WERI-Rb-1 (cell line): ENCODE measurements around the gene RAD1.

Experiments
- DNase-seq: peaks from one replicate; pipeline ENCODE4 v3.0.0-alpha.2; 2020
- H3K27ac ChIP-seq: fragments of 250-450 bp; sonication (Bioruptor Pico); 2 replicates; pipeline ENCODE4 v1.5.1; 2020; ENCODE audit warnings: mild to moderate bottlenecking, moderate library complexity
- H3K27me3 ChIP-seq: fragments of 250-450 bp; sonication (Bioruptor Pico); 2 replicates; pipeline ENCODE4 v1.5.1; 2021; ENCODE audit warnings: mild to moderate bottlenecking, low read depth, moderate library complexity; ENCODE audit not compliant: insufficient read depth, severe bottlenecking
- H3K36me3 ChIP-seq: fragments of 250-450 bp; sonication (Bioruptor Pico); 2 replicates; pipeline ENCODE4 v1.5.1; 2020; ENCODE audit warnings: mild to moderate bottlenecking, moderate library complexity
- H3K4me3 ChIP-seq: 2 replicates; pipeline ENCODE4 v1.5.1; 2011; ENCODE audit warnings: low read depth, mild to moderate bottlenecking, control low read depth, low read length
- H3K9me3 ChIP-seq: fragments of 250-450 bp; sonication (Bioruptor Pico); 2 replicates; pipeline ENCODE4 v1.5.1; 2021; ENCODE audit warnings: mild to moderate bottlenecking, moderate library complexity; ENCODE audit not compliant: severe bottlenecking
- TF ChIP-seq, protein P1 (sequence below): IDR thresholded peaks from 2 replicates; pipeline ENCODE4 v1.5.1; 2011; ENCODE audit warnings: low read depth, mild to moderate bottlenecking, control low read depth, inconsistent platforms, low read length

The RAD1 gene

DNA sequence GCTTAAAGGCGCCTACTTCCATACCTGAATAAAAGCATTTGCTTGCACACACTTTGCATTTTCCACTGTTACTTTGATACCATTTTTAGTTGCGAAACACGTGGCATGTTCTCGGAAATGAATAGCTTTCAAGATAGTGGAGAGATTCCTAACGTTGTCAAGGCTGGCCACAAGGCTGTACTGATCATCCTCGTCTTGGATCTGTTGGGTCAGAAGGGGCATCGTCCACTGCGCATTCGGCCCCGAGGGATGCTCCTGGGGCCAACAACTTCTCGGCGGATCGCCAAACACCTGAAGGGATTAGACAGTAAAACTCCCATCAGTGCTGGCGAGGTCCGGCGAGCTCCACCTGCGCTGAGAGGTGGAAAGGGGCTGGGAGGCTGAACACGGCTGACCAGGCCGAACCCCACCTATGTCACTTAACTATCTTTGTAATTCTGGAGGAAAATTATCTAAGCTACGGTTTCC, 599 bp downstream of the RAD1 start:
- Histone ChIP-seq H3K36me3 (peaks cover 67% of the 10 kb centered on the region), H3K4me3 (peak overlapping the region; percentile 98), H3K27ac (peak overlapping the region; percentile 97), H3K27me3 (no peaks in the 10 kb centered on the region), H3K9me3 (no peaks in the 10 kb centered on the region)
- TF ChIP-seq, protein P1, sequence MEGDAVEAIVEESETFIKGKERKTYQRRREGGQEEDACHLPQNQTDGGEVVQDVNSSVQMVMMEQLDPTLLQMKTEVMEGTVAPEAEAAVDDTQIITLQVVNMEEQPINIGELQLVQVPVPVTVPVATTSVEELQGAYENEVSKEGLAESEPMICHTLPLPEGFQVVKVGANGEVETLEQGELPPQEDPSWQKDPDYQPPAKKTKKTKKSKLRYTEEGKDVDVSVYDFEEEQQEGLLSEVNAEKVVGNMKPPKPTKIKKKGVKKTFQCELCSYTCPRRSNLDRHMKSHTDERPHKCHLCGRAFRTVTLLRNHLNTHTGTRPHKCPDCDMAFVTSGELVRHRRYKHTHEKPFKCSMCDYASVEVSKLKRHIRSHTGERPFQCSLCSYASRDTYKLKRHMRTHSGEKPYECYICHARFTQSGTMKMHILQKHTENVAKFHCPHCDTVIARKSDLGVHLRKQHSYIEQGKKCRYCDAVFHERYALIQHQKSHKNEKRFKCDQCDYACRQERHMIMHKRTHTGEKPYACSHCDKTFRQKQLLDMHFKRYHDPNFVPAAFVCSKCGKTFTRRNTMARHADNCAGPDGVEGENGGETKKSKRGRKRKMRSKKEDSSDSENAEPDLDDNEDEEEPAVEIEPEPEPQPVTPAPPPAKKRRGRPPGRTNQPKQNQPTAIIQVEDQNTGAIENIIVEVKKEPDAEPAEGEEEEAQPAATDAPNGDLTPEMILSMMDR = no peak
- DNase-seq = no peak

DNA sequence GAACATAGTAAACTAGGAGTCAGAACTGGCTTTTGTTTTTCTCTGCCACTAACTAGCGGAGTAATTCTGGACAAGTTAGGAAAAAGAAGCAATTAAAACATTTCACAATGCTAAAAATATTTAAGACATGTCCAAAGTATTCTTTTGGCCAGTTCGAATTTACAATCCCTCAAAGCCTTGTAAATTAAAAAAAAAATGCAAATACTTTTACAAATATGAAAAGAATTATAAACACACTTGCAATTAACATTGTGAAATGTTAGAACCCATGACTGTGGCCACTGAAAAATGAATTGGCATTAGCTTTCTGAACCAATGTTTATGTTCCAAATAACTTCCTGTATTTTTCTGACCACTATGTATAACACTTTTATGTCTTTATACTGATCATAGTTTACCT, 2.2 kb downstream of the RAD1 start:
- Histone ChIP-seq H3K9me3 (no peaks in the 10 kb centered on the region), H3K27me3 (no peaks in the 10 kb centered on the region), H3K4me3 (no peak overlapping the region), H3K36me3 (peaks cover 70% of the 10 kb centered on the region), H3K27ac (no peak overlapping the region)
- no peak for DNase-seq
- TF ChIP-seq, protein P1 = no peak

DNA sequence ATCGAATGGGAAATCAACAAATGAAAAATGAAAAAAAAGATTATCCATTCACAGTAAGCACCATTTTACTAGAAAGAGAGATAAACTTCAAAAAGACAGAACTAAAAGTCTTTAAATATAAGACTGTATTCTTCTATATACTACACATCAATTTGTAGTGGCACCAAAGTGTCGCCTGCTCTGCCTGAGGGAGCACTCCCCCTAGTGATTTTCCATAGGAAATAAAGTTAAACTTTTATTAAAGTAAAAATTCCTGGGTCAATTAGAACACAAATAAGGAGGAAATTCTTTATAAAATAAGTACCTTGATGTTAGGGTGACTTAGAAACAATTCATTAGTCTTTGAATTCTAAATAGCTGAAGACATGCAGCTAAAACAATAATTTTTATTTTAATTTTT, 9.7 kb downstream of the RAD1 start:
- Histone ChIP-seq H3K4me3 (no peak overlapping the region), H3K36me3 (peaks cover 49% of the 10 kb centered on the region), H3K9me3 (no peaks in the 10 kb centered on the region), H3K27ac (no peak overlapping the region), H3K27me3 (no peaks in the 10 kb centered on the region)
- no peak for DNase-seq
- TF ChIP-seq, protein P1 = 0 out of 2 replicates have a peak, but pooled peaks have one; percentile 12

DNA sequence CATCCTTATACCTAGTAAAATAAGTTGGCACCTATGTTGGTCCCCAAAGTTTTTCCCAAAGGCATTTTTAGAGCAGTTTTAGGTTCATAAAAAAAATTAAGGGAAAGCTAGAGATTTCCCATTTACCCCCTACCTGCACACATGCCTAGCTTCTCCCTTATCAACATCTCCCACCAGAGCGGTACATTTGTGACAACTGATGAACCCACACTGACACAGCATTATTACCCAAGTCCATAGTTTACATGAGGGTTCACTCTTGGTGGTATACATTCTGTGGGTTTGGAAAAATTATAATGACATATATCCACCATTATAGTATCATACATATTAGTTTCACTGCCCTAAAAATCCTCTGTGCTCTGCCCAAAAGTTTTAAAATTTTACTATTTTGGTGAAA, 12.0 kb downstream of the RAD1 start:
- peaks cover 26% of the 10 kb centered on the region for H3K36me3 ChIP-seq
- TF ChIP-seq, protein P1 = no peak

DNA sequence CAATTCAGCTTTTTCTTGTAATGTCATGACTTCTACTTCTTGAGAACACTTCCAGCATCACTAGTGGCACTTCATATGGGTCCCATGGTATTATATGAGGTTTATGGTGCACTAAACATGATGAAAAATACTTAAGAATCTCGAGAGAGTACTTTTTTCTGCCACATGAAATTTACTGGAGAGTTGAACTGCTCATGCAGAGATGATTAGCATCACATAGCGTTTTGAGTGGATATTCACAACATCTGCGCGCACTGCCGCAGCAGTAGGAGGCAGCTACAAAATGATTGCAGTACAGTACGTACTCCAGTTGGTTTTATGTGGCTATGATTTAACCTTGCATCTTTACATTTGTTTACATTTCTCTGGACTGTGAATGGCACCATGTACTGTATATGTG, 14.7 kb downstream of the RAD1 start:
- H3K27me3 ChIP-seq = no peaks in the 10 kb centered on the region
- TF ChIP-seq, protein P1 = no peak
- H3K9me3 ChIP-seq = no peaks in the 10 kb centered on the region
- H3K4me3 ChIP-seq = no peak overlapping the region
- no peak overlapping the region for H3K27ac ChIP-seq
- DNase-seq = no peak
- H3K36me3 ChIP-seq = peaks cover 11% of the 10 kb centered on the region

More for the DNA sequence above, 12.0 kb downstream of the RAD1 start:
- Histone ChIP-seq H3K27me3 (no peaks in the 10 kb centered on the region), H3K27ac (no peak overlapping the region), H3K9me3 (no peaks in the 10 kb centered on the region), H3K4me3 (no peak overlapping the region)
- no peak for DNase-seq

DNA sequence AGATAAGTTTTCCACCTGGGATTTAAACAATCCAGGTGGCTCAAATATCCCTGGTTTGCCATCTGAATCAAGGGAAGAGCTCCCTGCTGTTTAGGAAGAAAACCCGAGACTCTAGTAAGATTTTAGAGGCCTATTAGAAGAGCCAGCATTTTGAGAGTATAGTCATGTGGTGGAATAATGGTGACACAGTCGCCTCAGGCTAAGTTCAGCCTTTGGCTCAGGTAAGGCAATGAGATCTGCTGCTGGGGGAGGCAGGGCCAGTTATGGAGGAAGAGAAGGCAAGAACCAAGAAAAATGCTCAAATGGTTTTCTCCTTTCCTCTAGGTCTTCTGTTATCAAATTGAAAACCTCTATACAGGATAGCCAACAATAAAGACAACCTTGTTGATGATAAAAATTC, 16.2 kb downstream of the RAD1 start:
- no peak for DNase-seq
- Histone ChIP-seq H3K27ac (no peak overlapping the region), H3K9me3 (no peaks in the 10 kb centered on the region), H3K4me3 (no peak overlapping the region), H3K27me3 (no peaks in the 10 kb centered on the region), H3K36me3 (no peaks in the 10 kb centered on the region; the same call in 1 of the 2 replicates)
- TF ChIP-seq, protein P1 = no peak
